Ishikawa (cell line): ENCODE data around the gene OTUD4.

Experiments
- CEBPB ChIP-seq: IDR thresholded peaks from 2 replicates; pipeline ENCODE4 v1.6.1; 2012
- CREB1 ChIP-seq: IDR thresholded peaks from 2 replicates; pipeline ENCODE4 v1.6.1; 2012; ENCODE audit warnings: low read depth
- EGR1 ChIP-seq: IDR thresholded peaks from 2 replicates; pipeline ENCODE4 v1.6.1; 2012
- EP300 ChIP-seq: IDR thresholded peaks from 2 replicates; pipeline ENCODE4 v1.6.1; 2012; ENCODE audit warnings: borderline replicate concordance
- FOXM1 ChIP-seq: IDR thresholded peaks from 2 replicates; pipeline ENCODE4 v1.6.1; 2012; ENCODE audit warnings: low read depth, borderline replicate concordance
- MAX ChIP-seq: IDR thresholded peaks from 2 replicates; pipeline ENCODE4 v1.6.1; 2012
- NFIC ChIP-seq: IDR thresholded peaks from 2 replicates; pipeline ENCODE4 v1.6.1; 2012
- RAD21 ChIP-seq: IDR thresholded peaks from 2 replicates; pipeline ENCODE4 v1.6.1; 2012; ENCODE audit warnings: low read depth
- TAF1 ChIP-seq: IDR thresholded peaks from 2 replicates; pipeline ENCODE4 v1.6.1; 2012; ENCODE audit warnings: low read depth, mild to moderate bottlenecking
- TCF12 ChIP-seq: IDR thresholded peaks from 2 replicates; pipeline ENCODE4 v1.6.1; 2012; ENCODE audit warnings: low read depth
- TEAD4 ChIP-seq: IDR thresholded peaks from 2 replicates; pipeline ENCODE4 v1.6.1; 2012
- YY1 ChIP-seq: IDR thresholded peaks from 2 replicates; pipeline ENCODE4 v1.6.1; 2012; ENCODE audit warnings: low read depth
- ZBTB7A ChIP-seq: IDR thresholded peaks from 2 replicates; pipeline ENCODE4 v1.6.1; 2012; ENCODE audit warnings: low read depth
- TF ChIP-seq, protein P1 (sequence below): IDR thresholded peaks from 2 replicates; pipeline ENCODE4 v1.6.1; 2012; ENCODE audit warnings: low read depth, mild to moderate bottlenecking
- TF ChIP-seq, protein P2 (sequence below): IDR thresholded peaks from 2 replicates; pipeline ENCODE4 v1.6.1; 2012

The OTUD4 gene

DNA sequence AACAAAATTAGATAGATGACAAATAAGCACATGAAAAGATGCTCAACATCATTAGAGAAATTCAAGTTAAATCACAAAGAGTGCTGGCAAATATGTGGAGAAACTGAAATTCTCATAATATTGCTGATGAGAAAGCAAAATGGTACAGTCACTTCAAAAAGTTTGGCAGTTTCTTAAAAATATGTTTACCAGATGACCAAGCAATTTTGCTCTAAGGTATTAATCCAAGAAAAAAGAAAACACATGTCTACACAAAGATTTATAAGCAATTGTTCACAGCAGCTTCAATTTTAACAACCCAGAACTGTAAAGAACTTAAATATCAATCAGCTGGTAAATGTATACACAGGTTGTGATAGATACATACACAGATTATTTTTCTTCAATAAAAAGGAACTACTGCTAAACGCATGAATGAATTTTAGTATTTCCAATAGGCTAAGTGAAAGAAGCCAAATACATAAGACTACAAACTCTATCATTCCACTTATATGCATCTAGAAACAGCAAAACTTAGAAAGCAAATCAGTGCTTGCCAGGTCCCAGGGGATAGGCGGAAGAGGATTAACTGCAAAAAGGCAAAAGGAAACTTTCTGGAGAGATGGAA, 11.7 kb downstream of the OTUD4 start:
- TF ChIP-seq CEBPB (no peak), CREB1 (no peak), NFIC (no peak), ZBTB7A (no peak), MAX (no peak), YY1 (no peak), TCF12 (no peak), EGR1 (no peak), TEAD4 (no peak), EP300 (no peak), RAD21 (no peak), TAF1 (no peak), FOXM1 (no peak)
- TF ChIP-seq, protein P1, sequence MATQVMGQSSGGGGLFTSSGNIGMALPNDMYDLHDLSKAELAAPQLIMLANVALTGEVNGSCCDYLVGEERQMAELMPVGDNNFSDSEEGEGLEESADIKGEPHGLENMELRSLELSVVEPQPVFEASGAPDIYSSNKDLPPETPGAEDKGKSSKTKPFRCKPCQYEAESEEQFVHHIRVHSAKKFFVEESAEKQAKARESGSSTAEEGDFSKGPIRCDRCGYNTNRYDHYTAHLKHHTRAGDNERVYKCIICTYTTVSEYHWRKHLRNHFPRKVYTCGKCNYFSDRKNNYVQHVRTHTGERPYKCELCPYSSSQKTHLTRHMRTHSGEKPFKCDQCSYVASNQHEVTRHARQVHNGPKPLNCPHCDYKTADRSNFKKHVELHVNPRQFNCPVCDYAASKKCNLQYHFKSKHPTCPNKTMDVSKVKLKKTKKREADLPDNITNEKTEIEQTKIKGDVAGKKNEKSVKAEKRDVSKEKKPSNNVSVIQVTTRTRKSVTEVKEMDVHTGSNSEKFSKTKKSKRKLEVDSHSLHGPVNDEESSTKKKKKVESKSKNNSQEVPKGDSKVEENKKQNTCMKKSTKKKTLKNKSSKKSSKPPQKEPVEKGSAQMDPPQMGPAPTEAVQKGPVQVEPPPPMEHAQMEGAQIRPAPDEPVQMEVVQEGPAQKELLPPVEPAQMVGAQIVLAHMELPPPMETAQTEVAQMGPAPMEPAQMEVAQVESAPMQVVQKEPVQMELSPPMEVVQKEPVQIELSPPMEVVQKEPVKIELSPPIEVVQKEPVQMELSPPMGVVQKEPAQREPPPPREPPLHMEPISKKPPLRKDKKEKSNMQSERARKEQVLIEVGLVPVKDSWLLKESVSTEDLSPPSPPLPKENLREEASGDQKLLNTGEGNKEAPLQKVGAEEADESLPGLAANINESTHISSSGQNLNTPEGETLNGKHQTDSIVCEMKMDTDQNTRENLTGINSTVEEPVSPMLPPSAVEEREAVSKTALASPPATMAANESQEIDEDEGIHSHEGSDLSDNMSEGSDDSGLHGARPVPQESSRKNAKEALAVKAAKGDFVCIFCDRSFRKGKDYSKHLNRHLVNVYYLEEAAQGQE: no peak
- TF ChIP-seq, protein P2, sequence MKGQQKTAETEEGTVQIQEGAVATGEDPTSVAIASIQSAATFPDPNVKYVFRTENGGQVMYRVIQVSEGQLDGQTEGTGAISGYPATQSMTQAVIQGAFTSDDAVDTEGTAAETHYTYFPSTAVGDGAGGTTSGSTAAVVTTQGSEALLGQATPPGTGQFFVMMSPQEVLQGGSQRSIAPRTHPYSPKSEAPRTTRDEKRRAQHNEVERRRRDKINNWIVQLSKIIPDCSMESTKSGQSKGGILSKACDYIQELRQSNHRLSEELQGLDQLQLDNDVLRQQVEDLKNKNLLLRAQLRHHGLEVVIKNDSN: no peak

DNA sequence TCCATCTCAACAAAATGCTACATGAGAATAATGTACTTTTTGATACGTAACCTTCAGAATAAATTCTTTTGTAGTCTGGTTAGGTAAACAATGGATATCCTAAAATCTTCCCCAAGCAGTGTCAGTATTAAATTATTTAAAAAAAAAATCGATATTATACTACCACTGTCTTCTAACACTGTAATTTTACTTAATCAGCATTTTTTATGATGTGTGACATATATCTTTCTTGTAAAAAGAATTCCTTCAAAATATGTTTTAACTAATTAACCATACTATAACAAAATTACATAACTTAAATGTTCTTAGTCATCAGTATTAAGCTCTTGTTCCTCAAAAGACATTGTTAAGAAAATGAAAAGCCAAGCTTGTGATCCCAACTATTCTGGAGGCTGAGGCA, 12.5 kb downstream of the OTUD4 start:
- no peak for TF ChIP-seq CREB1
- no peak for TF ChIP-seq EP300
- no peak for TF ChIP-seq TEAD4
- no peak for TF ChIP-seq FOXM1
- no peak for TF ChIP-seq CEBPB
- TF ChIP-seq, protein P2: no peak
- no peak for TF ChIP-seq MAX

DNA sequence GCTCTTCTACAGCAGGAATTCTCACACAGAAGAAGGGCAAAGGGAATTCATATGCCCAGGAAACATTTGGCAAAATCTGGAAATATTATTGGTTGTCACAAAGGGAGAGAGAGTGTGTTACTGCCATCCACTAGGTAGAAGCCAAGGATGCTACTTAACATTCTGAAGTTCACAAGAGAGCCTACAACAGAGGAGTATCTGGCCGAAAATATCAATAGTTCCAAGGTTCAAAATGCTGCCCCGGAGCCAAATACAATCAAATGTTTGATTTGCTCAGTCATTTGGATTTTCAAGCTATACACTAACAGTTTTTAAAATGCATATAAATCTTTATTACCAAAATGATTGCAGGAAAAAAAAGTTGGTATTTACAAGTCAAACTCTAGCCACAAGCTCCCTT, 18.8 kb downstream of the OTUD4 start:
- TF ChIP-seq RAD21 (no peak), TAF1 (no peak), YY1 (no peak), TCF12 (no peak), CEBPB (no peak), NFIC (no peak), ZBTB7A (no peak), TEAD4 (no peak), MAX (no peak), EGR1 (no peak), CREB1 (no peak), EP300 (no peak), FOXM1 (no peak)
- TF ChIP-seq, protein P2: no peak
- TF ChIP-seq, protein P1: no peak

DNA sequence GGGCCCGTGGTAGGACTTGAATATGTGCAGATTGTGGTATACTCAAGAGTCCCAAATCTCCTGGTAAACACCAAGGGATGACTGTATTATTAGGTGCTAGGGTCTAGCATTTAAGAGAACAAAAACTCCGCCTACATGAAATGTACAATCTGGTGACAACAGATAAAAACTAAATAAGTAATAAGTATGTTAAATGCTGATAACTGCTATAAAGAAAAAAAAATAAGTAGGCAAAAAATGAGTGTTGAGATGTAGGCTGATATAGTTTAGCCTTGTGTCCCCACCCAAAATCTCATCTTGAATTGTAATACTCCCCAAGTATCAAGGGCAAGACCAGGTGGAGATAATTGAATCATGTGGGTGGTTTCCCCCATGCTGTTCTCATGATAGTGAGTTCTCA, 23.4 kb downstream of the OTUD4 start:
- TF ChIP-seq TEAD4 (no peak), TAF1 (no peak), CEBPB (no peak), YY1 (no peak), MAX (no peak), CREB1 (no peak), EGR1 (no peak), ZBTB7A (no peak), EP300 (no peak), RAD21 (no peak), TCF12 (no peak), FOXM1 (no peak), NFIC (no peak)
- TF ChIP-seq, protein P2: no peak
- TF ChIP-seq, protein P1: no peak
